SK-N-SH treated with all-trans-retinoic acid at 6 μM for 48 hours (cell line): ENCODE results near the gene IWS1.

Experiments used
- ATAC-seq: fragments of 200-7000 bp; cut with Tn5 transposase; 3 replicates; pipeline ENCODE4 v1.9.1; 2020; ENCODE audit warnings: mild to moderate bottlenecking, moderate library complexity
- ESRRG ChIP-seq: fragments of 250-450 bp; sonication (Bioruptor Pico); IDR thresholded peaks from 2 replicates; pipeline ENCODE4 v1.6.1; 2021; ENCODE audit warnings: mild to moderate bottlenecking
- OSR1 ChIP-seq: fragments of 250-450 bp; sonication (Bioruptor Pico); IDR thresholded peaks from 2 replicates; pipeline ENCODE4 v1.8.0; 2022; ENCODE audit warnings: moderate library complexity, mild to moderate bottlenecking, inconsistent platforms
- PPARA ChIP-seq: fragments of 250-450 bp; sonication (Bioruptor Pico); IDR thresholded peaks from 2 replicates; pipeline ENCODE4 v1.5.0; 2020; ENCODE audit warnings: mild to moderate bottlenecking, borderline replicate concordance
- RARB ChIP-seq: fragments of 250-450 bp; sonication (Bioruptor Pico); IDR thresholded peaks from 2 replicates; pipeline ENCODE4 v1.8.0; 2021; ENCODE audit warnings: mild to moderate bottlenecking, moderate library complexity
- TCF4 ChIP-seq: fragments of 250-450 bp; sonication (Bioruptor Pico); IDR thresholded peaks from 2 replicates; pipeline ENCODE4 v1.8.0; 2021; ENCODE audit warnings: mild to moderate bottlenecking, moderate library complexity, borderline replicate concordance
- TOX ChIP-seq: fragments of 250-450 bp; sonication (Bioruptor Pico); IDR thresholded peaks from 2 replicates; pipeline ENCODE4 v1.8.0; 2021; ENCODE audit warnings: mild to moderate bottlenecking, moderate library complexity, borderline replicate concordance
- ZC3H10 ChIP-seq: fragments of 250-450 bp; sonication (Bioruptor Pico); IDR thresholded peaks from 2 replicates; pipeline ENCODE4 v1.5.1; 2021; ENCODE audit warnings: mild to moderate bottlenecking, moderate library complexity
- ZFP3 ChIP-seq: fragments of 250-450 bp; sonication (Bioruptor Pico); IDR thresholded peaks from 2 replicates; pipeline ENCODE4 v1.5.0; 2020; ENCODE audit warnings: mild to moderate bottlenecking, moderate library complexity
- ZFP30 ChIP-seq: fragments of 450-650 bp; formaldehyde crosslinking; IDR thresholded peaks from 2 replicates; pipeline ENCODE4 v1.5.0; 2022; ENCODE audit warnings: mild to moderate bottlenecking, moderate library complexity
- ZNF565 ChIP-seq: fragments of 450-650 bp; formaldehyde crosslinking; conservative IDR thresholded peaks from 2 replicates; pipeline ENCODE4 v1.5.0; 2020; ENCODE audit warnings: low read depth, mild to moderate bottlenecking, moderate library complexity
- TF ChIP-seq, protein P1 (sequence below): fragments of 250-450 bp; sonication (Bioruptor Pico); IDR thresholded peaks from 2 replicates; pipeline ENCODE4 v1.5.0; 2020; ENCODE audit warnings: mild to moderate bottlenecking, moderate library complexity
- TF ChIP-seq, protein P2 (sequence below): fragments of 250-450 bp; sonication (Bioruptor Pico); IDR thresholded peaks from 2 replicates; pipeline ENCODE4 v1.8.0; 2021; ENCODE audit warnings: low read depth, mild to moderate bottlenecking, moderate library complexity, borderline replicate concordance
- TF ChIP-seq, protein P3 (sequence below): fragments of 250-450 bp; sonication (Bioruptor Pico); IDR thresholded peaks from 2 replicates; pipeline ENCODE4 v1.8.0; 2020; ENCODE audit warnings: mild to moderate bottlenecking, moderate library complexity, borderline replicate concordance
- TF ChIP-seq, protein P4 (sequence below): fragments of 250-450 bp; sonication (Bioruptor Pico); IDR thresholded peaks from 2 replicates; pipeline ENCODE4 v1.5.1; 2020; ENCODE audit warnings: low read depth, mild to moderate bottlenecking, moderate library complexity

Gene IWS1

DNA sequence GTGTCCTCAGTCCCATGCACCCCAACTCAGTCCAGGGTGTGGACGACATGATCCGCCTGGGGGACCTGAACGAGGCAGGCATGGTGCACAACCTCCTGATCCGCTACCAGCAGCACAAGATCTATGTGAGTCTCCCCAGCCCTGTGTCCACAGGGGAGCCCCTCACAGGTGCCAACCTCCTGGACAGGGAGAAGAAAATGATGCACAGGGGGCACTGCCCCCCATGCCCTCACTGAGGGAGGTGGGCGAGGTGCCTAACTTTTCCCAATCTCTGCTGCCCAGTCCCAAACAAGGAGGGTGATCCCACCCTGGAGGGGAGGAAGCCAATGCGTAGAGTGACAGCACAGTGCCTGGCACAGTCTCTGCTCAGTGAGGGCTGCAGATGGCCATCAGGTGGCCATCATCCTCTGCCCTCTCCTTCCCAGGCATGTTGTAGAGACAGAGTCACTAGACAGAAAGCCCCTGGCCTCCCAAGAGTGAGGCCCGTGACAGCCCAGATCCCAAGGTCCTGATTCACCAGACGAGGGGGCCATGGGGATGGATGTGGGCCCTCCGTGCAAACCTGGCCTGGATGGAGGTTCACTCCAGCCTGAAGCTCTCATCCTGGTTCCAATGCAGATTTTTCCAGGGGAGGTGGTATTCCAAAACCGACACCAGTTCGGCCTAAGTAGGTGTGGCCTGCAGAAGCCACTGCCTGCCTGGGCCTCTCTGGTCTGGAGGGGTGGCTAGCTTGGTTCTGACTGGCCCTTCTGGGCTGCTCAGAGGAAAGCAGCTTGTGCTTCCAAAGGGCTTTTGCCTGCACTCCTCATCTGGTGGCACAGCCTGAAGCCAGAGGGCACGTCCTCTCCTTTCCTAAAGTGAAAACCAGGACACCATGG lies 39.2 kb upstream of the IWS1 start:
- no peak for TF ChIP-seq ESRRG (CRISPR knock-in tag)
- TF ChIP-seq TOX, result no peak
- TF ChIP-seq ZC3H10 (CRISPR knock-in tag), result no peak
- TF ChIP-seq, protein P1, sequence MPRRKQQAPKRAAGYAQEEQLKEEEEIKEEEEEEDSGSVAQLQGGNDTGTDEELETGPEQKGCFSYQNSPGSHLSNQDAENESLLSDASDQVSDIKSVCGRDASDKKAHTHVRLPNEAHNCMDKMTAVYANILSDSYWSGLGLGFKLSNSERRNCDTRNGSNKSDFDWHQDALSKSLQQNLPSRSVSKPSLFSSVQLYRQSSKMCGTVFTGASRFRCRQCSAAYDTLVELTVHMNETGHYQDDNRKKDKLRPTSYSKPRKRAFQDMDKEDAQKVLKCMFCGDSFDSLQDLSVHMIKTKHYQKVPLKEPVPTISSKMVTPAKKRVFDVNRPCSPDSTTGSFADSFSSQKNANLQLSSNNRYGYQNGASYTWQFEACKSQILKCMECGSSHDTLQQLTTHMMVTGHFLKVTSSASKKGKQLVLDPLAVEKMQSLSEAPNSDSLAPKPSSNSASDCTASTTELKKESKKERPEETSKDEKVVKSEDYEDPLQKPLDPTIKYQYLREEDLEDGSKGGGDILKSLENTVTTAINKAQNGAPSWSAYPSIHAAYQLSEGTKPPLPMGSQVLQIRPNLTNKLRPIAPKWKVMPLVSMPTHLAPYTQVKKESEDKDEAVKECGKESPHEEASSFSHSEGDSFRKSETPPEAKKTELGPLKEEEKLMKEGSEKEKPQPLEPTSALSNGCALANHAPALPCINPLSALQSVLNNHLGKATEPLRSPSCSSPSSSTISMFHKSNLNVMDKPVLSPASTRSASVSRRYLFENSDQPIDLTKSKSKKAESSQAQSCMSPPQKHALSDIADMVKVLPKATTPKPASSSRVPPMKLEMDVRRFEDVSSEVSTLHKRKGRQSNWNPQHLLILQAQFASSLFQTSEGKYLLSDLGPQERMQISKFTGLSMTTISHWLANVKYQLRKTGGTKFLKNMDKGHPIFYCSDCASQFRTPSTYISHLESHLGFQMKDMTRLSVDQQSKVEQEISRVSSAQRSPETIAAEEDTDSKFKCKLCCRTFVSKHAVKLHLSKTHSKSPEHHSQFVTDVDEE (CRISPR knock-in tag), result no peak
- TF ChIP-seq ZFP30 (CRISPR knock-in tag), result no peak
- TF ChIP-seq, protein P2, sequence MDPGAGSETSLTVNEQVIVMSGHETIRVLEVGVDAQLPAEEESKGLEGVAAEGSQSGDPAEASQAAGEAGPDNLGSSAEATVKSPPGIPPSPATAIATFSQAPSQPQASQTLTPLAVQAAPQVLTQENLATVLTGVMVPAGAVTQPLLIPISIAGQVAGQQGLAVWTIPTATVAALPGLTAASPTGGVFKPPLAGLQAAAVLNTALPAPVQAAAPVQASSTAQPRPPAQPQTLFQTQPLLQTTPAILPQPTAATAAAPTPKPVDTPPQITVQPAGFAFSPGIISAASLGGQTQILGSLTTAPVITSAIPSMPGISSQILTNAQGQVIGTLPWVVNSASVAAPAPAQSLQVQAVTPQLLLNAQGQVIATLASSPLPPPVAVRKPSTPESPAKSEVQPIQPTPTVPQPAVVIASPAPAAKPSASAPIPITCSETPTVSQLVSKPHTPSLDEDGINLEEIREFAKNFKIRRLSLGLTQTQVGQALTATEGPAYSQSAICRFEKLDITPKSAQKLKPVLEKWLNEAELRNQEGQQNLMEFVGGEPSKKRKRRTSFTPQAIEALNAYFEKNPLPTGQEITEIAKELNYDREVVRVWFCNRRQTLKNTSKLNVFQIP (CRISPR knock-in tag), result no peak
- TF ChIP-seq, protein P3, sequence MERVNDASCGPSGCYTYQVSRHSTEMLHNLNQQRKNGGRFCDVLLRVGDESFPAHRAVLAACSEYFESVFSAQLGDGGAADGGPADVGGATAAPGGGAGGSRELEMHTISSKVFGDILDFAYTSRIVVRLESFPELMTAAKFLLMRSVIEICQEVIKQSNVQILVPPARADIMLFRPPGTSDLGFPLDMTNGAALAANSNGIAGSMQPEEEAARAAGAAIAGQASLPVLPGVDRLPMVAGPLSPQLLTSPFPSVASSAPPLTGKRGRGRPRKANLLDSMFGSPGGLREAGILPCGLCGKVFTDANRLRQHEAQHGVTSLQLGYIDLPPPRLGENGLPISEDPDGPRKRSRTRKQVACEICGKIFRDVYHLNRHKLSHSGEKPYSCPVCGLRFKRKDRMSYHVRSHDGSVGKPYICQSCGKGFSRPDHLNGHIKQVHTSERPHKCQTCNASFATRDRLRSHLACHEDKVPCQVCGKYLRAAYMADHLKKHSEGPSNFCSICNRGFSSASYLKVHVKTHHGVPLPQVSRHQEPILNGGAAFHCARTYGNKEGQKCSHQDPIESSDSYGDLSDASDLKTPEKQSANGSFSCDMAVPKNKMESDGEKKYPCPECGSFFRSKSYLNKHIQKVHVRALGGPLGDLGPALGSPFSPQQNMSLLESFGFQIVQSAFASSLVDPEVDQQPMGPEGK (CRISPR knock-in tag), result no peak
- no peak for TF ChIP-seq TCF4 (CRISPR knock-in tag)
- TF ChIP-seq, protein P4, sequence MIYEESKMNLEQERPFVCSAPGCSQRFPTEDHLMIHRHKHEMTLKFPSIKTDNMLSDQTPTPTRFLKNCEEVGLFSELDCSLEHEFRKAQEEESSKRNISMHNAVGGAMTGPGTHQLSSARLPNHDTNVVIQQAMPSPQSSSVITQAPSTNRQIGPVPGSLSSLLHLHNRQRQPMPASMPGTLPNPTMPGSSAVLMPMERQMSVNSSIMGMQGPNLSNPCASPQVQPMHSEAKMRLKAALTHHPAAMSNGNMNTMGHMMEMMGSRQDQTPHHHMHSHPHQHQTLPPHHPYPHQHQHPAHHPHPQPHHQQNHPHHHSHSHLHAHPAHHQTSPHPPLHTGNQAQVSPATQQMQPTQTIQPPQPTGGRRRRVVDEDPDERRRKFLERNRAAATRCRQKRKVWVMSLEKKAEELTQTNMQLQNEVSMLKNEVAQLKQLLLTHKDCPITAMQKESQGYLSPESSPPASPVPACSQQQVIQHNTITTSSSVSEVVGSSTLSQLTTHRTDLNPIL (CRISPR knock-in tag), result no peak
- TF ChIP-seq ZNF565 (CRISPR knock-in tag), result no peak
- no peak for TF ChIP-seq RARB
- no peak for ATAC-seq

DNA sequence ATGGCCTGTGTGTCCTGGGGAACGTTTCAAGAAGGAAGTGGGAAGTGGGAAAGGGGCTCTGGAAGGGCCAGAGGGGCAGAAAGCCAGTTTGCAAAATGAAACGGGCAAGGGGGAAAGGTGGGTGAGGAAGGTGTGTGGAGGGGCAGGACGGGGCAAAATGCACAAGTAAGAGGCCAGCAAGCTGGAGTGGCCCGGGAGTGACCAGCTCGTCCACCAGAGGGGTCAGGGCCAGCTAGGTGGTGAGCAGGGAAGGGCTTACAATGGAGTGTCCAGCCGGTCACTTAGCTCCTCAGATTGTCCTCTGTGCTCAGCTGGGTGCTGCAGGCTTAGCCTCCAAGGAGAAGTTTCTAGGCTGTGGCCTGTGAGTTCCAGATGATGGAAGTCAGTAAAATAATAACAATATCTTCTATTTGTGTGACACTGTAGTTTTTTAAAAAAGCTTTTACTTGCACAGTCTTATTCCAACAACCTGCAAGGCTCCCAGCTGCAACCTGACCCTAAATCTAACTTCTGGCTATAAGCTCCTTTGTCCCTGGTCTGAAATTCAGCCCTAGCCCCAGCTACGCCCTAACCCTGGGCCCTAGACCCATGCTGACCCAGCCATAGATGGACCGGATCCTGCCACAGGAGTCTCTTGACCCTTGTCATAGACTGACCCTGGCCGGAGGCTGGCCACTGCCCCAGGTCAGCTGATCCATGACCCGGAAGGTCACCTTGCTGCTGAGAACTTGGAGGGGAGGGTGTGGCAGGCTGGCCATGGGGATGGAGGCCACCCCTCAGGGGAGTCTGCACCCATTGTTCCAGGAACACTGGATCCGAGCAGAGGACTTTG lies 38.4 kb upstream of the IWS1 start:
- no peak for ATAC-seq
- TF ChIP-seq PPARA (CRISPR knock-in tag) (no peak), OSR1 (CRISPR knock-in tag) (no peak), ZFP3 (CRISPR knock-in tag) (no peak)
- TF ChIP-seq, protein P3 (CRISPR knock-in tag), result no peak
- TF ChIP-seq, protein P1 (CRISPR knock-in tag), result no peak
- TF ChIP-seq, all 23 proteins: peak for 0
